MM.1S (cell line): ENCODE results near the gene TEK.

ENCODE experiments used
- EZH2 ChIP-seq: fragments of 300-600 bp; sonication (generic); optimal IDR thresholded peaks from 2 replicates; pipeline ENCODE3; 2017; ENCODE audit warnings: low read depth, mild to moderate bottlenecking, antibody characterized with exemption, low read length, mixed read lengths
- EZH2phosphoT487 ChIP-seq: fragments of 300-600 bp; sonication (generic); IDR thresholded peaks from 2 replicates; pipeline ENCODE4 v1.6.1; 2018; ENCODE audit warnings: antibody characterized with exemption, low read length
- TF ChIP-seq, protein P1 (sequence below): fragments of 300-600 bp; sonication (generic); IDR thresholded peaks from 2 replicates; pipeline ENCODE4 v1.5.1; 2016; ENCODE audit warnings: antibody characterized with exemption, low read length, mixed read lengths

- TF ChIP-seq, protein P1, sequence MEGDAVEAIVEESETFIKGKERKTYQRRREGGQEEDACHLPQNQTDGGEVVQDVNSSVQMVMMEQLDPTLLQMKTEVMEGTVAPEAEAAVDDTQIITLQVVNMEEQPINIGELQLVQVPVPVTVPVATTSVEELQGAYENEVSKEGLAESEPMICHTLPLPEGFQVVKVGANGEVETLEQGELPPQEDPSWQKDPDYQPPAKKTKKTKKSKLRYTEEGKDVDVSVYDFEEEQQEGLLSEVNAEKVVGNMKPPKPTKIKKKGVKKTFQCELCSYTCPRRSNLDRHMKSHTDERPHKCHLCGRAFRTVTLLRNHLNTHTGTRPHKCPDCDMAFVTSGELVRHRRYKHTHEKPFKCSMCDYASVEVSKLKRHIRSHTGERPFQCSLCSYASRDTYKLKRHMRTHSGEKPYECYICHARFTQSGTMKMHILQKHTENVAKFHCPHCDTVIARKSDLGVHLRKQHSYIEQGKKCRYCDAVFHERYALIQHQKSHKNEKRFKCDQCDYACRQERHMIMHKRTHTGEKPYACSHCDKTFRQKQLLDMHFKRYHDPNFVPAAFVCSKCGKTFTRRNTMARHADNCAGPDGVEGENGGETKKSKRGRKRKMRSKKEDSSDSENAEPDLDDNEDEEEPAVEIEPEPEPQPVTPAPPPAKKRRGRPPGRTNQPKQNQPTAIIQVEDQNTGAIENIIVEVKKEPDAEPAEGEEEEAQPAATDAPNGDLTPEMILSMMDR, result peak; percentile 50
- TF ChIP-seq EZH2 (no peak), EZH2phosphoT487 (no peak)
These were observed 167.4 kb downstream of the TEK start for GRCh38 chr9:27276193-27277030.
